ENCODE measurements around the gene HDHD2. TPM values are rescaled to one million over a fixed set of nuclear protein-coding genes. Genes with fewer than 3 reads are reported as not detected.

HDHD2 gene
- total and polyA plus RNA-seq, 2 of the 13 experiments (the other 11 are each of a cell fraction or from before 2014, with no cell fraction given), result 10.2 to 34.7 TPM

GRCh38 chr18:47150029-47150823 is at the start of gene HDHD2 (continued):
- no peak for TF ChIP-seq NFKBIZ (CRISPR knock-in tag; IDR thresholded peaks at IDR 0.05)
- TF ChIP-seq ZNF441 (CRISPR knock-in tag; IDR thresholded peaks at IDR 0.05; ENCODE audit: borderline replicate concordance), result peak; percentile 63
- no peak; the same call in 1 of the 2 replicates for TF ChIP-seq ZNF629 (CRISPR knock-in tag; conservative IDR thresholded peaks at IDR 0.05)
- peak; percentile 36; the same call in 1 of the 2 replicates for TF ChIP-seq ZNF225 (CRISPR knock-in tag; IDR thresholded peaks at IDR 0.05)
- no peak; the same call in 1 of the 2 replicates for TF ChIP-seq NCOA5 (CRISPR knock-in tag; IDR thresholded peaks at IDR 0.05)
- TF ChIP-seq RBFOX2 (IDR thresholded peaks at IDR 0.05; ENCODE audit: low read depth, low read length), result peak; percentile 98
- TF ChIP-seq ATF4 (CRISPR knock-in tag; IDR thresholded peaks at IDR 0.05), result 0 out of 4 replicates have a peak, but pooled peaks of 1 of the 2 experiments have one; percentile 46
- TF ChIP-seq IRF1 (CRISPR knock-in tag; IDR thresholded peaks at IDR 0.05; ENCODE audit: low read depth), result no peak
- peak; percentile 64 for TF ChIP-seq MYPOP (CRISPR knock-in tag; IDR thresholded peaks at IDR 0.05)
- no peak for TF ChIP-seq HCFC1 (IDR thresholded peaks at IDR 0.05; ENCODE audit: low read depth, low read length)
- TF ChIP-seq ZNF280D (CRISPR knock-in tag; IDR thresholded peaks at IDR 0.05), result peak; percentile 31; the same call in 1 of the 2 replicates
- TF ChIP-seq ZNF430 (CRISPR knock-in tag; IDR thresholded peaks at IDR 0.05), result peak; percentile 45; the same call in 1 of the 2 replicates
- no peak; the same call in 1 of the 2 replicates for TF ChIP-seq AHDC1 (CRISPR knock-in tag; IDR thresholded peaks at IDR 0.05; ENCODE audit: borderline replicate concordance)
- no peak for TF ChIP-seq ZSCAN22 (CRISPR knock-in tag; IDR thresholded peaks at IDR 0.05)
- TF ChIP-seq ZNF782 (CRISPR knock-in tag; IDR thresholded peaks at IDR 0.05; ENCODE audit: borderline replicate concordance), result no peak
- TF ChIP-seq GATAD2A (CRISPR knock-in tag; IDR thresholded peaks at IDR 0.05), result no peak; the same call in 1 of the 2 replicates
- peak; percentile 8; the same call in 1 of the 2 replicates for TF ChIP-seq BCL6 (CRISPR knock-in tag; IDR thresholded peaks at IDR 0.05)
